ENCODE measurements around the gene SZT2.
"Not testable (repeated sequence)": the region's sequence is repeated elsewhere in the genome, so short reads cannot be mapped to it uniquely, and the experiment has no call there.

The SZT2 gene

DNA sequence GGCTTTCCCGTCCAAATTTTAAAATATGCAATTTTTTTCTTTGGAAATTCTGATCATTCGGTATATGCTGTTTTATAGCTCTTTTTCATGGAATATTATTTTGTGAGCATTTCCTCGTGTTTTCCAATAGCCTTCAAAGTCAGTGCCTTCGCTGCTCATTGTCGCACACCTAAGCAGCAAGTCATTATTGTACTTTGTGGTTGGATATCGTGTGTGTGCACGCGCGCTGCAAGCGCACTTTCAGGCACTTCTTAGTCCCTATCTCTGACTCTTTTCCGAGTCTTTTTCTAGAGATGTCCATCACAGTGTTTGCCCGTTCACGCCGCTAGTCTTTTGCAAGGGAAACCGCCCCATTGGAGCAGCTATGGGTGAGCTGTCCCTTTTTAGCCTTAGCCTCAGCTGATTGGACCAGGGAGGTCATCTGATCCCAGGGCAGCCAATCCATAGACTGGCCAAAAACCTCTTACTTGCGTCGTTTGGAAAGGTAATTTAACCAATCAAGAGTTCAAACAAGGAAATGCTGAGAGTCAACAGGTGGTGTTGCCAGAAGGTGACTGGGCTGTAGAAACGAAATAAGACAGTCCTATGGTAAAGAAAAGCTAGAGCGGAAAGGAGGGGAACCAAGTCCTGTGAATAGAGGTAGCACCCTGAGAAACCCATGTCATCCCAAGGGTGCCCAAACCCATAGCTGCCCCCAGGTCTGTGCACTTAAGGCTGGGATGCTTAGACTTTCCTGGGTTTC, 64.7 kb downstream of the SZT2 start:
- DNase-seq (ENCODE audit: low spot score), result peak; percentile 62

DNA sequence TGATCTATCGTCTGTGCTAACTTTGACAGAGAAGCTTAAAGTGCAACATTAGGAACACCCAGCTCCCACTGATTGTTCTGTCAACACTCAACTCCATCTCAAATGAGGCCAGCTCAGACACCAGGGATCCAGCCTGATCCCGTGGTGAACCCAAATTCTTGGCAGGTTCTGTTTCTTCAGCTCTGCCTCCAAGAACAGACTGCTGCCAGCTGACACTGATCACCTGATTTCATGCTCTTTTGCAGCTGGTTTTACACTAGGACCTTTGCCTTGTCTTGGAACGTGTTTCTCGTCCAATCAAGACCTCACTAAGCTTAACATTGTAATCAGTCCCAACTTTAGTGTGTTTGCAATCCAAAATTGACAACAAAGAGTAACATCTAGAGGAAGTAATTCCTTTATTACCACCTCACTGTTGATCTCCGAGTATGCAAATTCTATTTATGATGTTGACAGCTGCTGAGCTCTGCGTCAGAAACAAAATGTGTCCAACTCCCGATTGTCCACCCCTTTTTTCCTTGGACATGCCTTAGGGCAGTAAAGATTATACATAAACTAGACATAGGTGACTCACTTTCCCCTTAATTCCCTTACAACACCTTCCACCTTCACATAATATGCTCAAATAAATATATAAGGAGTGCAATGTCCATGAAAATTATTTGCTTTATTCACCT, 65.7 kb downstream of the SZT2 start:
- no peak for DNase-seq (ENCODE audit: low spot score)

DNA sequence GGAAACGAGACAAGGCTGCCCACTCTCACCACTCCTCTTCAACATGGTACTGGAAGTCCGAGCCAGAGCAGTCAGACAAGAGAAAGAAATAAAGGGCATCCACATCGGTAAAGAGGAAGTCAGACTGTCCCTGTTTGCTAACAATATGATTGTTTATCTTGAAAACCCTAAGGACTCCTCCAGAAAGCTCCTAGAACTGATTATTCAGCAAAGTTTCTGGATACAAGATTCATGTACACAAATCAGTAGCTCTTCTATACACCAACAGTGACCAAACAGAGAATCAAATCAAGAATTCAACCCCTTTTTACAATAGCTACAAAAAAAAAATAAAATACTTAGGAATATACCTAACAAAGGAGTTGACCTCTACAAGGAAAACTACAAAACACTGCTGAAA, 68.7 kb downstream of the SZT2 start:
- DNase-seq (ENCODE audit: low spot score), result not testable (repeated sequence)

DNA sequence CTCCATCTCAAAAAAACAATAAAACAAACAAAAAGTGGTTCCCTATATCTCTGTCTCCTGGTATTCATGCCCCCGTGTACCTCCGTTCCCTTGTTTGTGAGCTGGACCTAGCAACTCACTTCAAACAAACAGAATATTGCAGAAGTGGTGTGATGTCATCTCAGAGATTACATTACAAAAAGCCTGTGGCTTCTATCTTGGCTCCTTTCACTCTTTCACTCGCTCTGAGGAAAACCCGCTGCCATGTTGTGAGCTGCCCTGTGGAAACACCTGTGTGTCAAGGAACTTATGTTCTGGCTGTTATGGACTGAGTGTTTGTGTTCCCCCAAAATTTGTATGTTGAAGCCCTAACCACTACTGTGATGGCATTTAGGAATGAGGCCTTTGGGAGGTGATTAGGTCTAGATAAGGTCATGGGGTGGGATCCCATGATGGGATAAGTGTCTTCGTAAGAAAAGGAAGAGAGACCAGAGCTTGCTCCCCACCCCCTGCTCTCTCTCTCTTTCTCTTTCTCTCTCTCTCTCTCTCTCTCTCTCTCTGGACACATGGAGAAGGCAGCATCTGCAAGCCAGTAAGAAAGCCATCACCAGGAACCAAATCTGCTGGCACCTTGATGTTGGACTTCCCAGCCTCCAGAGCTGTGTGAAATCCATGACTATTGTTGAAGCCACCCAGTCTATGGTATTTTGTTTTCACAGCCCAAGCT, 71.4 kb downstream of the SZT2 start:
- DNase-seq (ENCODE audit: low spot score), result no peak

DNA sequence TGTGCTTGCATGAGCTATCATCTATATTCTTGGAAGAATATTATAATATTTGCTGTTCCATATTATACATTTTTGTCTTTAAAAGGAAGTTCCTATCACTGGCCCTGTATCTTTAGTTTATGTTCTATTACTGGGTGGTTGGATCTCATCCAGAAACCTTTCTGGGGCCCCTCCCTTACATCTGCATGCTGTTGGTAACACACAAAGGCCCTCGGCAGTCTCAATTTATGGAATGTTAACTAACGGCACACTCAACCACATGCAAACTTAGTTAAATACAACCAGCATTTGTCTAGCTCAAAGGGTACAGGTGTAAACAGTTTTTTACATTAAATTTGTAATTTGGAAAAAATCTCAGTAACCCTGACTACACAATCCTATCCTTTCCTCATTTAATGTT, 73.8 kb downstream of the SZT2 start:
- no peak for DNase-seq (ENCODE audit: low spot score)

DNA sequence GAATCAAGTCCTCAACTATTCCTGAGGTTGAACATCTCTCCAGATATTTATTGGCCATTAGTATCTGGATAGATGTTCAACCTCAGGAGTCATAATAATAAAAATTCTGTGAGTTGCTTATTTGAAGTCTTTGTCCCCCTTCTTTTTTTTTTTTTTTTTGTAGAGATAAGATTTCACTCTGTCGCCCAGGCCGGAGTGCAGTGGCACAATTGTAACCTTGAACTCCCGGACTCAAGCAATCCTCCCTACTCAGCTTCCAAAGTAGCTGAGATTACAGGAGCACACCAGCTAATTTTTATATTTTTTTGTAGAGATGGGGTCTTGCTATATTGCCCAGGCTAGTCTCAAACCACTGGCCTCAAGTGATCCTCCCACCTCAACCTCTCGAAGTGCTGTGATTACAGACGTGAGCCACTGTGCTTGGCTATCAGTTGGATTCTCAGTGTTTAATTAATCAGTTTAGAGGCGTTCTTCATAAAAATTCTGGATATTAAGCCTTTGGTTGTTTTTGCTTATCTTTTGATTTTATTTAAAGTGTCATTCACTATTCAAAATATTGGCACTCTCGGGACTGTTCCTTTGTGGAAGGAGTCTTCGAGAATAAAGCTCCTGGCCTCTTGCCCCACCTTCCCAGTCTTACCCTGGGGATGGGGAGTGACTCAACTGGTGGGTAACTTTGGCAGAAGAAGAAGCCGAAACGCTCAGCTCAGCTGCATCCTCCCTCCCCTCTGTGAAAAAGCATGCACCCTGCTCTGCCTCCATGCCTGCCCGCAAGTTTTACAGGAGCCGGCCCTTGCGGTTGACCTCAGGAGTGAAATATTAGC, 75.2 kb downstream of the SZT2 start:
- DNase-seq (ENCODE audit: low spot score), result no peak

DNA sequence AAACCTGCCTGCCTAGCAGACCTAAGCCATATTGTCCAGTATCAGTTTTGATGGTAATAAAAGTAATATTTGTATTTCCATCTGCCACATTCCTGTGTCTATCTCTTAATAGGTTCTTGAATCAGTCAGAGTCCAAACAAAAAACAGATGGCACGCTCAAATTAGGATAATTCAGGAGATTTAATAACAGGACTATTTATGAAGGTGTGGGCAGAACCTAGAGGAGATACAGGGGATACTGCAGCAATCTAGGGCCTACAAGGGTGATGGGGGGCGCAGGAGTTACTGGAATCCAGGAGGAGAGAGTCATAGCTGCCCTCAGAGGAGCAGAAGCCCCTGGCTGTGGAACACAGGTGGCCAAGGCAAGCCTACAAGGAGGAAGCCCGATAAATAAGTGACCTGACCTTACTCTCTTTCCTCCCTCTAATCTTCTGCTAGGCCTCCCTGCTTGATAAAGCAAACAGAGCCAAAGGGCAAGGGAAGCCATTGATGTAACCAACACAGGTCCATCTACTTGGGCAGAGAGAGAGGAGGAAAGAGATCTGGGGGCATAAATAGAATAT, 75.9 kb downstream of the SZT2 start:
- no peak for DNase-seq (ENCODE audit: low spot score)

DNA sequence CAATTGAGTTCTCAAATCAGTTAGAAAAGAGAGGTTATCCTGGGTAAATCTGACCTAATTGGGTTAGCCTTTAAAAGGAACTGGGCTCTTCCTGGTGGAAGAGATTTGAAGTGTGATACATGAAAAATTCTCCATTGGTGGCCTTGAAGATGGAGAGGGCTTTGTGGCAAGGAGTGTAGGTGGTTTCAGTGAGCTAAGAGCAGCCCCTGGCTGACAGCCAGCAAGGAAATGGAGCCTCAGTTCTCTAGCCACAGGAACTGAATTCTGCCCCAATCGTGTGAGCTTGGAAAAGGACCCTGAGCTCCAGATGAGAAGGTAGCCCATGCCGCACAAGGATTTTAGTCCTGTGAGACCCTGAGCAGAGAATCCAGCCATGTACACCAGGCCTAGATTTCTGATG, 76.7 kb downstream of the SZT2 start:
- no peak for DNase-seq (ENCODE audit: low spot score)

DNA sequence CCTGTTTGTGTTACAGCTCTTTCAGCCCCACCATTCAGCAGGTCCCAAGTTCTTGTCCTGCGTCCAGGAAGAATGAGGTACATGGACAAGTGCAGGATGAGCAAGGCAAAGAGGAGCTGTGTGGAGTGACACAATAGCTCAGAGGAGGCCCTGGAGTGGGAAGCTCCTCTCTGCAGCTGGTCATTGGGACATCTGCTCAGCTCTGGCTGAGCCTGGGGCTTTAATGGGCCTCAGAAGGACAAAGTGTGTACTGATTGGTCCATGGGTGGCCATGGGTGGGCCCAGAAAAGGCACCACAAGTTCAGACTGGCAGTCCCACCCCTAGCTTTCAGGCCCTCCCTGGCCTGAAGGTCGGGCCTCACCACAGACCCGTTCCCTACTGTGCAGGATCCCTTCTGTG, 78.7 kb downstream of the SZT2 start:
- no peak for DNase-seq (ENCODE audit: low spot score)

DNA sequence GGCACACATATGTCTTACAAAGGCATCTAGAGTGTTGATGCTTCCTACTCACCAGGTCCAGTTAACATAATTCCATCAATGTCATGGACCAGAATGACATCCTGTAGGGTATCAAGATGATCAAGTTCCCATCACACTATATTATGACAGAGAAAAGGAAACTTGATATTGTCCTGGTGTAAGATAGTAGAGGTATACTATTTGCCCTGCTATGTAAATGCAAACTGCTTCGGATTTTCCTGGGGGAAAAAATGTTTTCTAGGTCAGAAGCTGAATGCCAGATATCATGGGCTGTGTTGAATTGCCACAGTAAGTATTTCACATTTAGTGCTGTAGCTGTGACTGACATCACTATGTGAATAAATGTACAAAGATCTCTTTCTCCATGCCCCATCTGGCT, 80.2 kb downstream of the SZT2 start:
- DNase-seq (ENCODE audit: low spot score), result no peak

DNA sequence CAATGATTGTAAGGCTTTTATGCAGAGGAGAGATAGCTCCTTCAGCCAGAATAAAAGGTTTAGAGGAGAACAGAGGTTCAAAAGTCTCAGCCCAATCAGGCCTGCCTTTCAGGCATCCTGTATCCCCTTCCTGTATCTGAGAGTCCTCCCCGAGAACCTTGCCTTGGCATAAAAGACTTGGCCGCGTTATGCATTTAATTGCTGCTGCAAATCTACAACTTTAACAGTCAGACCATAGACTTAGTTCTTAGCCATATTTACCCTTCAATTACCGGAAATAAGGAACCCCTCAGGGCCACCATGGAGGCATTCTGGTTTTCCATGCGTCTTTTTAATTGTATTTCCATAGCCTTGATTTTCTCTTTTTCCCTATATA, 82.4 kb downstream of the SZT2 start:
- no peak for DNase-seq (ENCODE audit: low spot score)

DNA sequence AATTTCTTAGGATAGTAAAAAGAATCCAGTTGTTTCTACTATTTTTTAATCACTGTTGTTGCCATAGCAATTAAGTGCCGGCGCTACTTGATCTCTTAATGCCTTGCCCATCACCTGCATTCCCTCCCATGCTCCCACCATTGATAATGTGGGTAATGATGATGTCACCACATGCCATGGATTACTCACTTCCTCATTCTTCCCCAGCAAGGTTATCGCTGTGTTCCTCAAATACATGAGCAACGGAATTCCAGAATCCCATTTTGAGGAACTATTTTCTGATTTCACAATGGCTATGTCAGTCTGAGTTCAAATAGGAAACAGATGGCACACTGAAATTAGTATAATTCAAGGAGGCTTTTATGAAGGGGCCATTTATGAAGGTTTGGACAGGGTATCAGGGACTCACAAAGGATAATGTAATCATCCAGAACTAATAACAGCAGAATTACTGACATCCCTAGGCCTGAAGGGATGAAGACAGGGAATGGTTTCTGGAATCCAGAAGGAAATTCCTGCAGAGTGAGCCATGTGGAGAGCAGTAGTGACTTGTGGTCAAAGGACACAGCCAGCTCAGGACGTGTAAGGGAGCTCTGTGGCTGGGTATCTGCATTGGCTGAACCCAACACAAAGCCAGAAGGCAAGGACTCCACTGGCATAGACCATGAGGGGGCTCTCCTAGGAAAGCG, 82.9 kb downstream of the SZT2 start:
- DNase-seq (ENCODE audit: low spot score), result peak; percentile 93

DNA sequence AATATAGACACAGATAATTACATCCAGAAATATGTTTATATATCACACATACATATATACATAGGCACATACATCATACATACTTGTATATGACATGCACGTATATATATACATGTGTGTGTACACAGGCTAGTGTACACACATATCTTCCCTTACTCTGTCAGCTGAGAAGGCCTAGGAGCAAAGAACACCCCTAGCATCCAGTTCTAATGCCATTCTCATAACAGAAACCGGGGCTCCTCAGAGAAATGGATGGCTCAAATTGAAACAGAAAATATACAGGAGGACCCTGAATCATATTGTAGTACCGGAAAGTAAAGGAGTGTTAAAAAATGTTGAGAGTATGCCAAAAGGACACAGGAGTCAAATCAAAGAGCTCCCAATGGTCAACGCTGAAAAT, 83.8 kb downstream of the SZT2 start:
- no peak for DNase-seq (ENCODE audit: low spot score)

DNA sequence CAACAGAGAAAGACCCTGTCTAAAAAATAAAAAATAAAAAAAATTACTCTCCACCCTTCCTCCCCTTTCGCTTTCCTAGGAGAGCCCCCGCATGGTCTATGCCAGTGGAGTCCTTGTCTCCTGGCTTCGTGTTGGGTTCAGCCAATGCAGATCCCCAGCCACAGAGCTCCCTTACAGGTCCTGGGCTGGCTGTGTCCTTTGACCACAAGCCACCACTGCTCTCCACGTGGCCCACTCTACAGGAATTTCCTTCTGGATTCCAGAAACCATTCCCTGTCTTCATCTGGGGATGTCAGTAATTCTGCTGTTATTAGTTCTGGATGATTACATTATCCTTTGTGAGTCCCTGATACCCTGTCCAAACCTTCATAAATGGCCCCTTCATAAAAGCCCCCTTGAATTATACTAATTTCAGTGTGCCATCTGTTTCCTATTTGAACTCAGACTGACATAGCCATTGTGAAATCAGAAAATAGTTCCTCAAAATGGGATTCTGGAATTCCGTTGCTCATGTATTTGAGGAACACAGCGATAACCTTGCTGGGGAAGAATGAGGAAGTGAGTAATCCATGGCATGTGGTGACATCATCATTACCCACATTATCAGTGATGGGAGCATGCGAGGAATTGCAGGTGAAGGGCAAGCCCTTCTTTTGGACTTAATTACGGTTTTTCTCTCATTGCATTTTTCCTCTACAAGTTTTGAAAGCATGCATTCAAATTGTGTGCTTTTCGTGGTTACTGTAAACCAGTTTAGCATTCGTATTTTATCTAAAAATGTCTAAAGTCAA, 86.1 kb downstream of the SZT2 start:
- peak; percentile 59 for DNase-seq (ENCODE audit: low spot score)

DNA sequence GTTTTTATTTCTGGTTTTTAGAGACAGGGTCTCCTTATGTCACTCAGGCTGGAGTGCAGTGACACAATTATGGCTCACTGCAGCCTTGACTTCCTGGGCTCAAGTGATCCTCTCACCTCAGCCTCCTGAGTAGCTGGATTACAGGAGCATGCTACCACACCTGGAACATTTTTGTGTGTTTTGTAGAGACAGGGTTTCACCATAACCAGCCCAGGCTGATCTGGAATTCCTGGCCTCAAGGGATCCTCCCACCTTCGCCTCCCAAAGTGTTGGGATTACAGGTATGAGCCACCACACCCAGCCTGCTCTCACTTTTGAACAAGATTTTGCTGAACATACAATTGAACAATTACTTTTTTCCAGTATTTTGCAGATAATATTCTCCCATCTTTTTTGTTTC, 88.0 kb downstream of the SZT2 start:
- no peak for DNase-seq (ENCODE audit: low spot score)

DNA sequence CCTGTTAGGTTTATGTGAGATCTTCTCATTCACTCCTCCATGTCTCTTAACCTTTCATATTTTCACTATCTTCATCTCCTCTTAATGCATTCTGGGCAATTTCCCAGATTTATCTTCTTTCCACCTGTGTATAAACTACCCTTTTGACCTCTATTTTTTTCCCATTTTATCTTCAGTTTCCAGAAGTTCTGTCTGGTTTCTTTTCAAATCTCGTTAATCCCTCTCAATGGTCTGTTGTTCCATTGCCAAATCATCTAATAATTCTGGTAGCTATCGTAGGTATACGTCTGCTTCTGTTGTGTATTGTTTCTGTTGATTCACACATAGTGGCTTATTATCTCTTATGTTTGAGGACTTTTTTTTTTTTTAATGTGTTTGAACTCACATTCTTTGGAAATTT, 89.7 kb downstream of the SZT2 start:
- DNase-seq (ENCODE audit: low spot score), result no peak

DNA sequence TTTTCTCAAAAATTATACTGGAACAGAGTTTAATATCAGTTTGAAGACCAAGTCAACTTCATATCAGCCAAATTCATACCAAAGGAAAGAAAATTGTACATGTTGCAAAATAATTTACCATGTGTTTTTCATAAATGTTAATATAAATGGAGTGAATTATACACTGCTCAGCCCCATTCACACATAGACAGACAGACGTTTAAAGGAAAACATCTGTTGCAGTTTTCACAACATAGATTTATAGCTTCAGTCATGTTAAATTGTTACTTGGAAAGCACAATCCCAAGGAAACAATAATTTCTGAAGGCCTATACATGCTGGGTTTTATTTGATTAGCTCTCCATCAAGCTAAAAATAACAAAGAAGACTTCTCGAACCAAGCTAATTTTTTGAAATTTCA, 91.8 kb downstream of the SZT2 start:
- DNase-seq (ENCODE audit: low spot score), result no peak

DNA sequence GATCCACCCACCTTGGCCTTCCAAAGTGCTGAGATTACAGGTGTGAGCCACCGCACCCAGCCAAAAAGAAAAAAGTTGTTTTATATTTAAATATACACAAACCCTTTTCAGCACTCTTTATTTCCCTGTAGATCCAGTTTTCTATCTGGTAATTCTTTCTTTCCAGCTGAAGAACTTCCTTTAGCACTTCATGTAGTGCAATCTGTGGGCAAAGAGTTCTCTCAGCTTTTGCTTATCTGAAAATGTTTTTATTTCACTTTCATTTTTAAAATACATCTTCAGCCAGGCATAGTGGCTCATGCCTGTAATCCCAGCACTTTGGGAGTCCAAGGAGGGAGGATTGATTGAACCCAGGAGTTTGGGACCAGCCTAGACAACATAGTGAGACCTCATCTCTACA, 92.5 kb downstream of the SZT2 start:
- DNase-seq (ENCODE audit: low spot score), result no peak

DNA sequence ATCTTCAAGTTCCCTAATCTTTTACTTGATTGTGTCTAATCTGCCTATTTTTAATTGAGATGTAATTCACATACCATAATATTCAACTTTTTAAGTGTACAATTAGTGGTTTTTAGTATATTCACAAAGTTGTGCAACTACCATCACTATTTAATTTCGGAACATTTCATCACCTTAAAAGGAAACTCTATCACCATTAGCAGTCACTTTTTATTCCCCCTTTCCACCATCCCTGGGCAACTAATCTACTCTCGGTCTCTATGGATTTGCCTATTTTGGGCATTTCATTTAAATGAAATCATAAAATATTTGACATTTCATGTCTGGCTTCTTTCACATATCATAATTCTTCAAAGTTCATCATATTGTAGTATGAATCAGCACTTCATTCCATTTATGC, 94.7 kb downstream of the SZT2 start:
- no peak for DNase-seq (ENCODE audit: low spot score)

DNA sequence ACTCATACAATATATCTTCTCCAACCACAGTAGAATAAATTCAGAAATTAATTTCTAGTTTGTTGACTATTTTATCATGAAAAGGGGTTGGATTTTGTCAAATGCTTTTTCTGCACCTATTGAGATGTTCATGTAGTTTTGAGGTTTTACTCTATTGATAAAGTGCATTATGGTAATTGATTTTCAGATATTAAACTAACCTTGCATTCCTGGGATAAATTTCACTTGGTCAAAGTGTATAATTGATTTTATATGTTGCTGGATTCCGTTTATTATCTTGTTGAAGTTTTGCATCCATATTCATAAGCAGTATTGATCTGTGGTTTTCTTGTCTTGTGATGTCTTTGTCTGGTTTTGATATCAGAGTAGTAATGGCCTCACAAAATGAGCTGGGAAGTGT, 98.5 kb downstream of the SZT2 start:
- no peak for DNase-seq (ENCODE audit: low spot score)

DNA sequence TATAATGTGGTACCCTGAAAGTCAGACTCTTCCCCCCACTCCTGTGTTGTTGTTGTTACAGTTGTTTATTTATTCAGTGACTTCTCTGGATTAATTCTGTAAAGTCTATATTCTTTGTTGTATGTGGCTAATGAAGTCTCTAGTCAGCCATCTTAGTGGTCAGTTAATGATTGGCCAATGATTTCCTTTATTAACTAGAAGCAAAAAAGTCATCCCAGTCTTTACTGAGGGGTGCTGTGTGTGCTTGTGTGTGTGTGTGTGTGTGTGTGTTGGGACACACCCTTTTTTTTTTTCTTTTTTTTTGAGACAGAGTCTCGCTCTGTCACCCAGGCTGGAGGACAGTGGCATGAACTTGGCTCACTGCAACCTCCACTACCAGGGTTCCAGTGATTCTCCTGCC, 101.4 kb downstream of the SZT2 start:
- DNase-seq (ENCODE audit: low spot score), result no peak
